ENCODE data around the gene SERPIND1.

SERPIND1 gene

GRCh38 chr22:20776624-20777405, 2.9 kb downstream of the SERPIND1 start:
- no peak for DNase-seq

GRCh38 chr22:20777420-20778177, 3.7 kb downstream of the SERPIND1 start:
- DNase-seq: no peak

- no peak for DNase-seq
These were observed 5.3 kb downstream of the SERPIND1 start for GRCh38 chr22:20779014-20779817.

GRCh38 chr22:20779818-20780158, 5.9 kb downstream of the SERPIND1 start:
- no peak for DNase-seq

- no peak for DNase-seq
These were observed 7.5 kb downstream of the SERPIND1 start for GRCh38 chr22:20781272-20781990.

- no peak for DNase-seq
These were observed 8.2 kb downstream of the SERPIND1 start for GRCh38 chr22:20782083-20782482.

GRCh38 chr22:20782596-20783299, 8.8 kb downstream of the SERPIND1 start:
- no peak for DNase-seq

- DNase-seq: no peak
These were observed 9.4 kb downstream of the SERPIND1 start for GRCh38 chr22:20783300-20783673.

- no peak for DNase-seq
These were observed 10.2 kb downstream of the SERPIND1 start for GRCh38 chr22:20783844-20784723.

GRCh38 chr22:20785415-20785814, 11.5 kb downstream of the SERPIND1 start:
- no peak for DNase-seq

GRCh38 chr22:20786048-20786447, 12.1 kb downstream of the SERPIND1 start:
- DNase-seq: no peak

- no peak for DNase-seq
These were observed 12.6 kb downstream of the SERPIND1 start for GRCh38 chr22:20786536-20786979.

- no peak for DNase-seq
These were observed 13.3 kb downstream of the SERPIND1 start for GRCh38 chr22:20787223-20787622.

GRCh38 chr22:20787746-20788626, 14.1 kb downstream of the SERPIND1 start:
- DNase-seq: no peak

GRCh38 chr22:20788627-20789344, 14.9 kb downstream of the SERPIND1 start:
- no peak for DNase-seq

GRCh38 chr22:20792221-20792965, 18.5 kb downstream of the SERPIND1 start:
- no peak for DNase-seq

GRCh38 chr22:20792966-20793728, 19.2 kb downstream of the SERPIND1 start:
- DNase-seq: no peak
